Cerebellar nuclear complex (tissue), 1 donor: ENCODE data around the gene RAI14.
"Not testable (repeated sequence)": the region's sequence is repeated elsewhere in the genome, so short reads cannot be mapped to it uniquely, and the experiment has no call there.

ENCODE experiments used
- DNase-seq, 2 experiments: peaks; one replicate each; lab custom pipeline; 2025; lab: John Stamatoyannopoulos, UW

Gene RAI14

DNA sequence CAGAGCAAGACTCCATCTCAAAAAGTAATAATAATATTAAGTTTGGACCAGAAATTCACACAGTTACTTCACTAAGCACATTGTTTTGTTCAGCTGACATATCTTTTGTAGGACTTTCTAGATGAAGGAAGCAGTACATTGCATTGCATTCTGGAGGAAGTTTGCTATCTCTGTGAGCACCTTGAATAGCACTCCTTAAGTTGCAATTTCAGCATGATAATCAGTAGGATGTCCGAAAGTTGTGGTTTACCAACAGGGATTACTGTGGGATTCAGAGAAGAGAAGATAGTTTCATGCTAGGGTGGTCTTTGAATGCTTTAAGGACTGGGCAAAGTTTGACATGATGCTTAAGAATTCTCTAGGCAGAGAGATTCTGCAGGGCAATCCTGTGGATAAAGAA is 164.5 kb downstream of the RAI14 start:
- no peak for DNase-seq

GRCh38 chr5:34822956-34823715 is 167.0 kb downstream of the RAI14 start:
- DNase-seq = no peak

DNA sequence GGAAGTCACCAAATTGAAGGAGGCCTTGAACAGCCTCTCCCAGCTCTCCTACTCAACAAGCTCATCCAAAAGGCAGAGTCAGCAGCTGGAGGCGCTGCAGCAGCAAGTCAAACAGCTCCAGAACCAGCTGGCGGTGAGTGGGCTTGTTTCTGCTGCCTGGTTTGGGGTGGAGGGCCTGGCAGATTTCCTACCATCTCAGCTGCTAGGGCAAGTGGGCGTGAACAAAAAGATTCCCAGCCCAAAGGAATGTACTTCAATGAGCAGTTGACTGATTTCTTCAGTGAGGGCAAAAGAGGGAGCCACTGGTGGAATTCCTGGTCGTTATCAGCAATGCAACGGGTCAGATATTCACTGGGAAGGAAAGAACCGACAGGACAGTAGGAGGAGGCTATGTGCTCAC is 170.2 kb downstream of the RAI14 start:
- DNase-seq = no peak

DNA sequence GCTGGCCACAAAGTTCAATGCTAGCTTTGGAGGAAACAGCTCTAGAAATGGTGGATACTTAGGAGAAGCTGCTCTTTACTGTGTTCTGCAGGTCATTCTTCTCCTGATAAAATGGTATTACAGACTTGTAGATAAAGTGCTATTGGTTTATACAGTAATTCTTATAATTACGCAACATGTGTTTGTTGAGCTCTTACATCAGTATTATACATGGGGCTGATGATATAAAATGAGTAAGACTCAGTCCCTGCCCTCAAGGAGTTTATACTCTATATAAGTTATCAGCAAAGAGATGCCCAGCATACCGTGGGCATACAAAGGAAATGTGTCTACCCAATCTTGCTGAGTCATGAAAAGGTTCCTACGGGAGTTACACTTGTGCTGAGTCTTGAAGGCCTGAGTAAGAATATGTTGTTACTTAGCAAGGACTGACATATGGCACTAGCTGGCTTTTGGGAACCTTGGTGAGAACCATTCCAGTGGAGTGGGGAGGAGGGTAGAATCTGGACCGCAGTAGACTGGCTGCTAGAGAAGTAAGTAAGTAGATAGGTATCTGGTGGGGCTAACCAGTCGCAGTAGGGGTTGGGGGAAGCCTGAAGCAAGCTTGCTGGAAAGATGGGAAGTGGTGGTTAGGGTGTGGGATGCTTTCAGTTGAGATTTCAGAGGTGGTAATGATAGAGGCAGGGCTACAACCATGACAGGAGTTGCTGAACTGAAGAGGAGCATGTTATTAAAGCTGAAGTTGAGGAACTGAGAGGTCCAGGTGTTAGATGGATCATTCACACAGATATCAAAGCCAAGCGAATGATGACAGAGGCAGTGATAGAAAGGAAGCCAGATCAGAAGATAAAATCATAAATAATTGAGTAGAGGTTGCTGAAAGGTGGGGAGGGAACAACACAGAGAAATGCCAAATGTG is 171.7 kb downstream of the RAI14 start:
- no peak for DNase-seq

DNA sequence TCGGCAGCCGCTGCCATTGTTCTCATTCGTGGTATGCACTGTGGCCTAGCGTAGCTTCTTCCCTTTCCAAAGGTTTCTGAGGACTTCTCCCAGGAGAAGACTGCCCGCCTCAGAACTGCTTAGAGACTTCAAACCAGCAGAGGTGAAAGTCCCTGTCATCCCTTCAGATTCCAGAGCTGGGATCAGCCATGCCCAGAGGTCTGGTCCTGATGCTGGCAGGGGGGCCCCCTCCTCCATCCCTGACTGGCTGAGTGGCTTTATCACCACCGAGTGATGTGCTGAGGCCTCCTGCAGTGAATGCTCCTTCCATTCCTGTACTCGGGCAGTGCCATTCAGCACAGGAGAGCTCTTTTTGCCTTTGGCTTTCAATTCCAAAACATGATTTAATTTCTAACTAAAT is 174.7 kb downstream of the RAI14 start:
- DNase-seq = not testable (repeated sequence)

DNA sequence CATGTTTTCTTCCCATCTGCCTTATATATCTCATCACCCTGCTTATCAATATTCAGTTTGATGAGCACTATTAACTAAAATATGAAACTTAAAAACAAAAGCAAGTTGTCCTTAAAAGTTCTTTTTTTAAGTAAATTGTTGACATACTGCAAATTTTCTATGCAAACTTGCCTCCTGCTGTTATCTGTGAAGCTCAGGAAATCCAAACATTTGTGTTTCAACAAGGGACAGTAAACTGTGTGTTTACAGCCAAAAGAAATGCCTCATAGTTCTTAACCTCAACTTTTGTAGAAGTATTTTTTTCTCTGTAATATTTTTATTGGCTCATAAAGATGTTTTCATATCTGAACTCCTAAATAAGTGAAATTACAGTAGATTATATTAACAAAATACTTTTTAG is 175.2 kb downstream of the RAI14 start:
- DNase-seq = no peak

GRCh38 chr5:34832568-34832967 is 176.4 kb downstream of the RAI14 start:
- DNase-seq = no peak

DNA sequence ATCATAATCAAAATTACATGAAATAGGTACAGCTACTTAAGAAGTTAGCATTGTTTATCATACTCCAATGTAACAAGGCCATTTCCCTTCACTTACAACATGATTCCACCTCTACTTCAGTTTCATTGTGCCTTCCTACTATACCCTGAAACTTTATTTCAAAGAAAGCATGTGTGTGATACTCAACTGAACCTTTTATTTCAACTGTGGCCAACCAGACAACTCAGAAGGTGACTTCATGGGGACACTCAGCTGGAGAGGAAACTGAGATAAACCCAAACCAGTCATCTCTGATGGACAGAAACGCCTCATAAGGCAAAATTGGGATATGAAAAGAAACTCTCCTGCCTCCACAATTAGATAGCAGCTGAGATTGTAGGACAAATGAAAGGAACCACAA is 177.0 kb downstream of the RAI14 start:
- DNase-seq = no peak

DNA sequence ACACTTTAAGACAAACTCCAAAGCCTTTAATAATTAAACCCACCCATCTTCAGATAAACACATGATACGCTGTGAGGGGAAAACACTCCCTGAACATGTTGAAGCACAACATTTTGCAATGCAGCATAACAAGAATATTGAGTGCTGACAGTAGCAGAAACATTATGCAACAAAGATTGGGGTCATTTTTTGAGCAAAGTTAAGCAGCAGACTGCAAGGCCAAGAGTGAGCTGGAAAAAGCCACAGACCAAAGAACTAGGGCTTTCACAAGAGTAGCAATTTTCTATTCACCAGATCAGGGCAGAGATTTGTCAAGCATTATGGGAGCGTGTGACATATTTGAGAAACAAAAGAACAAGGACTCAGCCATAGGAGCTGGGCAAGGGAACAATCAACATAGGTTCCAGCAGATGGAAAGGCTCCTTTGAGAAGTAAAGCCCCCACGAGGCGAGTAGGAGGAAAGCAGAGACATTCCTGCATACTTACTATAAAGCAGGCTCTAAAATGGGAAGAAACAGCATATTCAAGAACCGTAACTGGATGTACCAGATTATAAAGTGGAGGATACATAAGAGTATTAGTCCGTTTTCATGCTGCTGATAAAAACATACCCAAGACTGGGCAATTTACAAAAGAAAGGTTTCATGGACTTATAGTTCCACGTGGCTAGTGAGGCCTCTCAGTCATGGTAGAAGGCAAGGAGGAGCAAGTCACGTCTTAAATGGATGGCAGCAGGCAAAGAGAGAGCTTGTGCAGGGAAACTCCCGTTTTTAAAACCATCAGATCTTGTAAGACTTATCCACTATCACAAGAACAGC is 178.1 kb downstream of the RAI14 start:
- no peak for DNase-seq

- no peak for DNase-seq
Observed at GRCh38 chr5:34834794-34835089, 178.6 kb downstream of the RAI14 start.

DNA sequence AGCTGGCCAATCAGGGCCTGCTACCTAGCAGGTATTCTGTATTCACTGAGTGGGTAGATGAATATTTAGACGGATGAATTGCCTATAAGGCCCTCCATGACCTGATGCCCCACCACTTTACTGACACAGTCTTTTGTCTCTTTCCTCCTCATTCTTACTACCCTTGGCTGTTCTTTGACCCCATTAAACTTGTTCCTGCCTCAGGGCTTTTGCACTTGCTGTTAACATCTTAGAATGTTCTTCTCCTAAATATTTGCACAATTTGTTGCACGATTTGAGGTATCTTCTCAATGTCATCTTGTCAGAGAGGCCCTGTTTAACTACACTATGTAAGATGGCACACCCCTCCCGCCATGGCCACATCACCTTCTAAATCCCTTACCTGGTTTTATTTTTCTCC is 179.5 kb downstream of the RAI14 start:
- no peak for DNase-seq

- peak; percentile 16 to 85 for DNase-seq
Observed at GRCh38 chr5:34838785-34839714, 182.9 kb downstream of the RAI14 start, which contains the start of gene TTC23L. Gene TTC23L (plus strand): TSS chr5:34839164. CDS start chr5:34840672, 1,508 bp downstream.

GRCh38 chr5:34841816-34842215 is 185.7 kb downstream of the RAI14 start:
- DNase-seq = no peak

- no peak for DNase-seq
Observed at GRCh38 chr5:34842554-34842953, 186.4 kb downstream of the RAI14 start.

- DNase-seq = no peak
Observed at GRCh38 chr5:34843497-34843896, 187.4 kb downstream of the RAI14 start.

GRCh38 chr5:34844106-34844505 is 188.0 kb downstream of the RAI14 start:
- no peak for DNase-seq

- no peak for DNase-seq
Observed at GRCh38 chr5:34844999-34845398, 188.9 kb downstream of the RAI14 start.

DNA sequence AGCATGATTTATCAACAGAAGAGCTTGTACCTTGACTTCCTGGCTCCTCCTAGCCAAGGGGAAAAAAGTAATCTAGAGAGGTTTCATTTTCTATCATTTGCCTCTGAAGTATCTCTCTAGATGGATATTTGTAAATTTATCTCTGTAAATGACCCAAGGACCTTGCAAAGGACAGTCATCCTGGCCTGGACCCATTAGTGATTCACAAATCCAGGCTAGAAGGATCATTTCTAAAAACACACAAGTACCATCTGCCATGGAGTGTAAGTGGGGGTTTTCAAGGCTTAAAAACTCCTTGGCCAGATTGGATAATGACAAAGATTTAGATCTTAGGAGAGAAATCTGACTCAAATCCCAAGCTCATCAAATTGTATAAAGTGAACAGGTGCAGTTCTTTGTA is 190.9 kb downstream of the RAI14 start:
- DNase-seq = no peak

- DNase-seq = no peak
Observed at GRCh38 chr5:34847552-34847951, 191.4 kb downstream of the RAI14 start.

- no peak for DNase-seq
Observed at GRCh38 chr5:34848230-34848629, 192.1 kb downstream of the RAI14 start.

DNA sequence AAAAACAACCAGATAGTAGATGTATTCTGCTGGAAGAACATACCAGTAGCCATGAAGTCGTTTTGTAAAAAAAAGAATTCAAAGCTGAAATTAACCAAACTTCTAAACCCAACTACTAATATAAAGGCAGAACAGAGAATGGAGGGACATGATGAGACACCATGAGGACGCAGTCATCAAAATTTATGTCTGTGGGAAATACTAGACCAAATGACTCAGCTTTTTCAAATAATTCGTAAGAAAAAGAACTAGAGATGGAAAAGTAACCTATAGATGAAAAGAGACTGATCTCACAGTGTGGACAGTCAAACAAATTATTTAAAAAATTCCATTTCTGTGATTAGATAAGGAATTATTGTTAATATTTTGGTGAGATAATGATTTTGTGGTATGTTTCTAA is 193.1 kb downstream of the RAI14 start:
- no peak for DNase-seq
